ENCODE measurements around the gene YWHAB. TPM values are rescaled to one million over a fixed set of nuclear protein-coding genes. Genes with fewer than 3 reads are reported as not detected.
A peak's percentile ranks its signal among the peaks of the same experiment; 100 is the strongest.

YWHAB gene
- total and polyA plus RNA-seq, 2 donors from 2014 or later = 156 to 216 TPM

GRCh38 chr20:44896583-44896982, 11.1 kb downstream of the YWHAB start:
- no peak for FAIRE-seq
- intact Hi-C loops (cut with DNase I) = no loop called here
- peaks cover 0 to 4% (median 3%) of the 10 kb centered on the region in 3 donors for H3K36me3 ChIP-seq (ENCODE audit: control insufficient read depth in 2 of 3, insufficient read depth in 3 of 3, low read length in 3 of 3)
- H3K4me1 ChIP-seq (ENCODE audit: control insufficient read depth in 2 of 3, insufficient read depth in 2 of 3, low read depth in 1 of 3, low read length in 3 of 3) = peaks cover 0 to 9% (median 0%) of the 10 kb centered on the region in 3 donors
- H3K9ac ChIP-seq (ENCODE audit: low read length in 3 of 3) = no peak overlapping the region
- peak overlapping the region in 1 of 2 donors; percentile 36 for H3K27ac ChIP-seq (ENCODE audit: low read depth in 2 of 2, low read length in 2 of 2)
- H3K4me3 ChIP-seq (ENCODE audit: low read length in 3 of 3) = no peak overlapping the region
- no peaks in the 10 kb centered on the region for H3K27me3 ChIP-seq (ENCODE audit: control insufficient read depth, insufficient read depth, low read length)
- DNase-seq = no peak
- H3K9me3 ChIP-seq (ENCODE audit: control insufficient read depth in 2 of 3, insufficient read depth in 1 of 3, low read length in 3 of 3) = no peaks in the 10 kb centered on the region
- TF ChIP-seq CTCF (IDR thresholded peaks at IDR 0.05; ENCODE audit: borderline replicate concordance, extremely low read depth, insufficient read depth) = no peak

- FAIRE-seq (no peak), DNase-seq (no peak)
- Histone ChIP-seq H3K27ac (ENCODE audit: low read depth in 2 of 2, low read length in 2 of 2) (no peak overlapping the region), H3K9me3 (ENCODE audit: control insufficient read depth in 2 of 3, insufficient read depth in 1 of 3, low read length in 3 of 3) (no peaks in the 10 kb centered on the region), H3K9ac (ENCODE audit: low read length in 3 of 3) (no peak overlapping the region), H3K27me3 (ENCODE audit: control insufficient read depth, insufficient read depth, low read length) (no peaks in the 10 kb centered on the region), H3K4me1 (ENCODE audit: control insufficient read depth in 2 of 3, insufficient read depth in 2 of 3, low read depth in 1 of 3, low read length in 3 of 3) (peaks cover 0 to 9% (median 0%) of the 10 kb centered on the region in 3 donors), H3K36me3 (ENCODE audit: control insufficient read depth in 2 of 3, insufficient read depth in 3 of 3, low read length in 3 of 3) (peaks cover 0 to 8% (median 5%) of the 10 kb centered on the region in 3 donors), H3K4me3 (ENCODE audit: low read length in 3 of 3) (no peak overlapping the region)
- intact Hi-C loops (cut with DNase I) = no loop called here
- TF ChIP-seq CTCF (IDR thresholded peaks at IDR 0.05; ENCODE audit: borderline replicate concordance, extremely low read depth, insufficient read depth) = no peak
Observed at GRCh38 chr20:44897133-44897532, 11.6 kb downstream of the YWHAB start.

GRCh38 chr20:44900231-44900854, 14.8 kb downstream of the YWHAB start:
- Histone ChIP-seq H3K4me1 (ENCODE audit: control insufficient read depth in 2 of 3, insufficient read depth in 2 of 3, low read depth in 1 of 3, low read length in 3 of 3) (peaks cover 0 to 6% (median 0%) of the 10 kb centered on the region in 3 donors), H3K27me3 (ENCODE audit: control insufficient read depth, insufficient read depth, low read length) (no peaks in the 10 kb centered on the region), H3K9me3 (ENCODE audit: control insufficient read depth in 2 of 3, insufficient read depth in 1 of 3, low read length in 3 of 3) (no peaks in the 10 kb centered on the region), H3K9ac (ENCODE audit: low read length in 3 of 3) (no peak overlapping the region), H3K36me3 (ENCODE audit: control insufficient read depth in 2 of 3, insufficient read depth in 3 of 3, low read length in 3 of 3) (peaks cover 2 to 35% (median 21%) of the 10 kb centered on the region in 3 donors), H3K4me3 (ENCODE audit: low read length in 3 of 3) (no peak overlapping the region), H3K27ac (ENCODE audit: low read depth in 2 of 2, low read length in 2 of 2) (no peak overlapping the region)
- FAIRE-seq (no peak), DNase-seq (no peak)
- no peak for TF ChIP-seq CTCF (IDR thresholded peaks at IDR 0.05; ENCODE audit: borderline replicate concordance, extremely low read depth, insufficient read depth)
- intact Hi-C loops (cut with DNase I) = no loop called here
